ENCODE data around the gene ZNF846. TPM values are rescaled to one million over a fixed set of nuclear protein-coding genes. Genes with fewer than 3 reads are reported as not detected.

ZNF846 gene
- total RNA-seq, 2 donors from 2014 or later: 3.9 to 12.0 TPM

Other genes with a start within 250 kb of the ZNF846 start
- gene ZNF426, start 230.1 kb downstream of the ZNF846 start, total RNA-seq: 10 to 100 TPM in 1 of 2 donors, 1 to 10 TPM in 1; 9.6 to 10.2 TPM
- 10 to 100 TPM; 32.9 to 36.6 TPM for gene ZNF121, start 184.2 kb downstream of the ZNF846 start, total RNA-seq
- 10 to 100 TPM; 28.1 to 35.8 TPM for gene ZNF561, start 147.5 kb downstream of the ZNF846 start, total RNA-seq
- 10 to 100 TPM; 10.7 to 13.8 TPM for gene ZNF562, start 93.6 kb downstream of the ZNF846 start, total RNA-seq
- 10 to 100 TPM; 33.5 to 34.4 TPM for gene FBXL12, start 50.3 kb upstream of the ZNF846 start, total RNA-seq
- gene UBL5, start 59.2 kb upstream of the ZNF846 start, total RNA-seq: 100 to 1,000 TPM; 202 to 207 TPM
- 10 to 100 TPM; 42.3 to 55.2 TPM for gene PIN1, start 66.6 kb upstream of the ZNF846 start, total RNA-seq
- 1 to 10 TPM; 3.1 to 3.9 TPM for gene OLFM2, start 167.8 kb upstream of the ZNF846 start, total RNA-seq
- 10 to 100 TPM; 50.0 to 52.1 TPM for gene COL5A3, start 241.8 kb upstream of the ZNF846 start, total RNA-seq
- gene RDH8, start 244.7 kb upstream of the ZNF846 start, total RNA-seq: not detected